IPS-NIHi7 (cell line): Measurements from ENCODE around the gene WASF3.
"Not testable (repeated sequence)": the region's sequence is repeated elsewhere in the genome, so short reads cannot be mapped to it uniquely, and the experiment has no call there.

Experiments
- DNase-seq: peaks from one replicate; pipeline ENCODE4 v3.0.0; 2012; ENCODE audit warnings: mixed read lengths; ENCODE audit errors: extremely low spot score

WASF3 gene

DNA sequence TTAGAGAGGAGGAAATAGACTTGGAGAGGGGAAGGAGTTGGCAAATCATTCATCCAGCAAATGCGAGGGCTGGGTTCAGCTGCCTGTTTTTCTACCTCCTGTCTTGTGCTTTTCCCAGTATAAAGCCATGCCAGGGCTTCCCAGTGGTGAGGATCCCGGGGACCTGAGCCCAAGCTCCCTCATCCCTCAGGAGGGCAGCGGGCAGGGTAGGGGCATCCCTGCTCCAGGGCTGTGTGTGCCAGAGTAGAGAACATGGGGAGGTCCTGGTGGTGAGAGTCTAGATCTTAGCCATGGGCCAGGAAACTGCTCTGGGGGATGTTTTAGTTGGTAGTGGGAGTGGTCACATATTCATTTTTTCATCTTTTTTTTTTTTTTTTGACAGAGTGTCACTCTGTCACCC lies 159.5 kb downstream of the WASF3 start:
- no peak for DNase-seq

DNA sequence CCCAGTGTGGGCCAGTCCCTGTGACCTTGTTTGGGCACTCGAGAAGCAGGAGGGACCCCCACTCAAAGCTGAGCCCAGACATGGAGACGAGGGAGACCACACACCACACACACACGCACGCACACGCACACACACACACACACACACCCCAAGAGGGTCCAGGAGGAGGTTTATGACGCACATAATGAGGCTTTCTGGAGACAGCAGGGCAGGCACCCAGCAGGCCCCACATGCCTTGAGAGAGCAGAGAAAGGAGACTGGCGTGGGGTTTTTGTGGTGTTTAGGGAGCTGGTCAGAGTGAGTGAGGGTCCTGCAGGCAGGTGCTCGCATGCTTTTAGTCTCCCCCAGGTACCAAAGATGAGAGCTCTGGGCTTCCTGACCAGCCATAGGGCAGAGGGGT lies 160.7 kb downstream of the WASF3 start:
- no peak for DNase-seq

DNA sequence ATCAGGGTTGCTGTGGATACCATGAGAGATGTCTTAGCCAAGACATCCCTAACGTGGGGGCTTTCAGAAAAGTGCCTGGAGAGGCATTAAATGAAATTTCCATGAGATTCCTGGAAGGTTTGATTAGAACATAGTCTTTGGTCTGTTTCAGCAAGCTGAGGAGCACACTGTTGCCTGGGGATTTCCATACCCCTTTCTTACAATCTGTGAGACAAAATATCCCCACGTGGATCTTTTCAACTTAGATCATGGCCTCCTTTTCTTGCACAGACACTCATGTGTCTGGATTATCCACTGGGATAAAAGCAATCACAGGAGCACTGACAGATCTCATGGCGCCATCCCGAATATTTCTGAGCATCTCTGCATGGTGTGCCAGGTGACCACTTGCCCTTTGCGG lies 161.4 kb downstream of the WASF3 start:
- DNase-seq, result no peak

DNA sequence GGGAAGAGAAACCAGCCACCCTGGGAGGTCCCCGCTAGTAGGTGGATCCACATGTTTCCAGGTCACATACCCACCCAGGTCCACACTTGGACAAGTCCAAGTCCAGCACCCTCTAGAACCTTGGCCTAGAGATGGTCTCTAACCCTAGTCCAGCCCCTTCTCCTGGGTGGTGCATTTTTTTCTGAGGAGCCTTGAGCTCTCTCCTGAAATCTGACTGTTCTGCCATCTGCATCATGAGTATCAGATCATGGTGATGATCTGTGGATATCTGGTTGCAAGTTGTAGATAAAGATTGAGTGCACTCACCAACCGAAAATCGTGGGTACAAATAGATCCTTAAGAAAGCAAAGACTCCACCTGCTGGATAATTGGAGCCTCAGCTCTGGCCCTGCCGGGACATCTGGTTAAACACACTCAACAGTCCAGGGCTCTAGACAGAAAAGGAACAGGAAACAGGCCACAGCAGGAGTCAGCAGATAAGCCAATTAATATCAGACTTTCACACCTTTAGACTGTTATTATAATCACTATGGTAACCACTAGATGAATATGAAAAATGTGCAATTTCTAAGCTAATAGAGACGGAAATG lies 162.0 kb downstream of the WASF3 start:
- DNase-seq, result no peak

DNA sequence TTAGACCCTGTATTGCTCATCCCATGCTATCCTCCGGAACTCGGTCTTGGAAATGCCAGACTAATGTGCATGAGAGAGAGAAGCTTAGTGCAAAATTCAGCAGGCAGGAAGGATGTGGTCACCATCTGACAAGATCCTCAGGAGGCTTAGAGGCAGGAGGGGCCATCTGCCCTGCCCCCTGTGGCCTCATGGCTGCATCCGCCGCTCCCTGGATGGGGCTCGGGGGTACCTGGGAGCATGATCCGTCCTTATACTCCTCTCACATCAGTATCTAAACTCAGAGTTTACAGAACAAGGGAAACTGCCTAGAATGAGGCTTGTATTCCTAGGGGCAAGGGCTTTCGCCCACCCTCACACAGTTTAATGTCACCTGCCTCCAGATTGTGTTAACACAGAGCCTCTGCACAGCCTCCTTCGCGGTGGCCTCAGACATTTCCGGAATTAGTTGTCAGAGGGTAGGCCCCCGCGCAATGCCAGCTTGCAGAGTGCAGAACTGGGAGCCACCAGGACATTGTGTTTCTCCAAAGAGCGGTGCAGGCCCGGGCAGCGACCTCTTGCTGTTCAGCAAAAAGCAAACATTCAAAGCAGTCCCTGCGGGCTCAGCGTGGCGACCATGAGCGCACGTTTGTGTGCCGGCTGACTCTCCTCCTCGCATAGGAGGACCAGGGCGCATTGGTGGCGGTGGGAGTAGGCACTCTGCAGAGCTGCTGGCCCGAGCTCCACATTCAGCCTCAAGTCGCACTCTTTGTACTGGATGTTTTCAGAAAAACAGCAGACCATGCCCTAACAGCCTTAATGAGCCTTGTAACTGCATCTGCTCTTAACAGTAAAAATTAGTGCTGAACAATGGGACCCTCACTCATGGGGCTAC lies 164.0 kb downstream of the WASF3 start:
- DNase-seq, result no peak

DNA sequence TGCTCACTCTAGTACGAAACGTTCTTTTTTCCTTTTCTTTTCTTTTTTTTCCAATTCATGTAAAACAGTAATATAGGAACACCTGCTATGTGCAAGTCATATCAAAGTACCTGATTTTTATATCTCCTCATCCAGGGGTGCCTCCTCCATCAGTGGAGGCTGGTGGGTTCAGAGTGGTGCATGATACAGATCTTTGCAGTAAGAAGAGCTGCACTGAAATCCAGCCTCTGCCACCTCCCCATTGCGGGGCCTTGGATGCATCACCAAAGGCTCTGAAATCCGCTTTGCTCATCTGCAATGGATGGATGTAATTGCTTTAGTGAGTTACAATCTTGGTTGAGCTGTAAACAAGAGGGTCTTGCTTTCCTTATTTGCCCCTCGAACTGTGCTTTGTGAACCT lies 164.8 kb downstream of the WASF3 start:
- DNase-seq, result no peak

DNA sequence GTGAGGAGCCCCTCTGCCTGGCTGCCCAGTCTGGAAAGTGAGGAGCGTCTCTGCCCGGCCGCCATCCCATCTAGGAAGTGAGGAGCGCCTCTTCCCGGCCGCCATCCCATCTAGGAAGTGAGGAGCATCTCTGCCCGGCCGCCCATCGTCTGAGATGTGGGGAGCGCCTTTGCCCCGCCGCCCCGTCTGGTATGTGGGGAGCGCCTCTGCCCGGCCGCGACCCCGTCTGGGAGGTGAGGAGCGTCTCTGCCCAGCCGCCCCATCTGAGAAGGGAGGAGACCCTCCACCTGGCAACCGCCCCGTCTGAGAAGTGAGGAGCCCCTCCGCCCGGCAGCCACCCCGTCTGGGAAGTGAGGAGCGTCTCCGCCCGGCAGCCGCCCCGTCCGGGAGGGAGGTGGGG lies 166.1 kb downstream of the WASF3 start:
- DNase-seq, result not testable (repeated sequence)

DNA sequence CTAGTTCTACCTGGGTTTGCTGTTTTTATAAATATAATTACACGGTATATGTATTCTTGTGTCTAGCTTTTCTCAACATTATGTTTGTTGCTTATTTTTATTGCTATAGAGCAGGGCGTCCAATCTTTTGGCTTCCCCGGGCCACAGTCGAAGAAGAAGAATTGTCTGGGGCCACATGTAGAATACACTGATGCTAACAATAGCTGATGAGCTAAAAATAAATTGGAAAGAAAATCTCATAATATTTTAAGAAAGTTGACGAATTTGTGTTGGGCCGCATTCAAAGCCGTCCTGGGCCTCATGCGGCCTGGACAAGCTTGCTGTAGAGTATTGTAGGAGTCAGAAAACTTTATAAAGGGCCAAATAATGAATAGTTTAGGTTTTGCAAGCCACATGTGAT lies 169.2 kb downstream of the WASF3 start:
- no peak for DNase-seq

DNA sequence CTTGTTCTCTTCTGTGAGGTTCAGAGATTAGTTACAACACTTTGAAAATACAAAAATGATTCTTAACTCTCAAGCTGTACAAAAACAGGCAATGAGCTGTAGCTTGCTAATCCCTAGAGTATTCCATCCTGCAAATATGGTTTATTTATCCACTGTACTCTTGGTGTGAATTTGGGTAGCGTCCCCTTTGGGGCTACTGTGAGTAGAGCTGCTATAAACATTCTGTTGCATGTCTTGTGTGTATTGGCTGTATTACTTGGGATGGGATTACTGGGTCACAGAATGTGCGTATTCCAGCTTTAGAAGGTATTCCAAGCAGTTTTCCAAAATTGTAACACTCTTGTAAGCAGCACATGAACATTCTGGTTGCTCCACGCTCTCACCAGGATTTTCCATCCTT lies 169.6 kb downstream of the WASF3 start:
- DNase-seq, result no peak

DNA sequence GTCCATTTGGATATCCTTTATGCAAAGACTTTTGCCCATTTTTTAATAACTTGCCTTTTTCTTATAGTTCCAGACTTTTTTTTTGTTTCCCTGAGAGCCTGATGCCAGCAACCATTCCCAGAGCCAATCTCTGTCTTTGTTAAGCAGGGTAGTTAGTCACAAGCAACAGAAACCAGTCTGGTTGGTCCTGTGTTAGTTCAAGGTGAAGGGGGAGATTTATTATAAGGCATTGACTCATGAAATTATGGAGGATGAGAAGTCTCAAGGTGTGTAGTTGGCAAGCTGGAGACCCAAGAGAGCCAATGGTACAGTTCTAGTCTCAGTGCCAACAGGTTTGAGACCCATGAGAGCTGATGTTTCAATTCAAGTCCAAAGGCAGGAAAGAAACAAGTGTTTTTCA lies 170.2 kb downstream of the WASF3 start:
- no peak for DNase-seq

DNA sequence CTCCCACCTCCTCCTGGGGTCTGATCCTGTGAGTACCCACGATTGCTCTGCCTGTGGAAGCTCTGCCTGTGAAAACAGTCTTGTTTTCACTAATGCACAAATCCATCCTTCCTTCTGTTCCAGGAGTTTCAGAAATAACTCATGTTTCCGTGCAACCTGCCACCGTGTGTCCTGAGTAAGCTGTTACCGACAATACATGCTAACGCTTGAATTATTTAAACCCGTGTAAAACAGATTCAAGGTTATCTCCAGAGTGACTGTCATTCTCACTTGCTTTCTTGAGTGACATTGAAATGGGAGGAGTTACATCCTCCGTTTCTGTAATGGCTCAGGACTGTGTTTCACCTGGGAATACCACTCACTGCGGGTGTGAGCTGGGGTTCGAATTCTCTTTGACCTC lies 178.2 kb downstream of the WASF3 start:
- no peak for DNase-seq
